ENCODE measurements around the gene KRT36.

KRT36 gene

GRCh38 chr17:41442739-41443138, 47.0 kb downstream of the KRT36 start:
- in situ Hi-C loops (cut with MboI; ENCODE audit: low sequenced_read_pairs), result no loop called here

- in situ Hi-C loops (cut with MboI; ENCODE audit: low sequenced_read_pairs), result no loop called here
Observed at GRCh38 chr17:41440531-41441033, 49.1 kb downstream of the KRT36 start, which contains the start of gene KRT38. Gene KRT38, minus strand, starts transcription at chr17:41440983. Its CDS starts 62 bp downstream, at chr17:41440921.

- in situ Hi-C loops (cut with MboI; ENCODE audit: low sequenced_read_pairs), result no loop called here
Observed at GRCh38 chr17:41439375-41439774, 50.3 kb downstream of the KRT36 start.

GRCh38 chr17:41437769-41438168, 51.9 kb downstream of the KRT36 start:
- in situ Hi-C loops (cut with MboI; ENCODE audit: low sequenced_read_pairs), result no loop called here

- in situ Hi-C loops (cut with MboI; ENCODE audit: low sequenced_read_pairs), result no loop called here
Observed at GRCh38 chr17:41437254-41437653, 52.5 kb downstream of the KRT36 start.

All from HL-60/S4 treated with phorbol 12-myristate 13-acetate at 8.2 ng/mL for 4 days and 3 days (cell line).